ENCODE results near the gene ITPK1. TPM values are rescaled to one million over a fixed set of nuclear protein-coding genes. Genes with fewer than 3 reads are reported as not detected.

The ITPK1 gene
- polyA plus RNA-seq, 1 of the 3 experiments (the other 2 are of a cell fraction): 23.2 TPM

GRCh38 chr14:93011650-93012325 lies 103.9 kb downstream of the ITPK1 start:
- no peak overlapping the region for H3K9ac ChIP-seq
- ChIA-PET CTCF (interaction anchor here (0.9 to 2.6 kb wide), 13 partner anchors 9 to 166 kb away, joined by 3 to 14 read pairs (median 6); no protein-coding TSS in a partner anchor), POLR2A (interaction anchor here (0.7 to 2.2 kb wide), 8 partner anchors 12 to 126 kb away, joined by 3 to 7 read pairs (median 4); no protein-coding TSS in a partner anchor)
- WGBS (ENCODE audit: low lambda C conversion rate): 96% methylated on average over 20 of the region's 22 CpGs
- no peak overlapping the region for H3K4me3 ChIP-seq (ENCODE audit: low read depth in 2 of 2, low read length in 1 of 2)
- no peaks in the 10 kb centered on the region for H3K27me3 ChIP-seq (ENCODE audit: insufficient read depth)
- H3K27ac ChIP-seq (ENCODE audit: low read depth in 2 of 2, low read length in 1 of 2): peak overlapping the region in 1 of 2 experiments; percentile 98; a peak in 2 of 4 replicates
- TF ChIP-seq RFX5 (IDR thresholded peaks at IDR 0.05; ENCODE audit: low read length) (no peak), USF2 (IDR thresholded peaks at IDR 0.05; ENCODE audit: borderline replicate concordance, low read depth, low read length) (no peak), SMC3 (IDR thresholded peaks at IDR 0.05; ENCODE audit: low read depth, low read length) (no peak), RAD21 (IDR thresholded peaks at IDR 0.05; ENCODE audit: low read length) (0 out of 2 replicates have a peak, but pooled peaks have one; percentile 10), GATA2 (CRISPR knock-in tag; IDR thresholded peaks at IDR 0.05) (peak; percentile 68)
- H3K9me2 ChIP-seq: no peaks in the 10 kb centered on the region
- no peaks in the 10 kb centered on the region for H3K79me2 ChIP-seq (ENCODE audit: insufficient read depth)
- H3F3A ChIP-seq (replicated peaks; ENCODE audit: insufficient read depth): no peaks in the 10 kb centered on the region
- H3K9me3 ChIP-seq: no peaks in the 10 kb centered on the region
- no peaks in the 10 kb centered on the region for H3K36me3 ChIP-seq (replicated peaks in 1 of 2; ENCODE audit: control insufficient read depth in 1 of 2, insufficient read depth in 2 of 2, low read length in 1 of 2)
- peaks cover 18 to 95% of the 10 kb centered on the region in 2 experiments for H3K4me1 ChIP-seq (ENCODE audit: control insufficient read depth in 1 of 2, insufficient read depth in 2 of 2, low read depth in 1 of 2, low read length in 1 of 2)
- 0 out of 2 replicates have a peak, but pooled peaks cover 2% of the 10 kb centered on the region for H4K20me1 ChIP-seq (ENCODE audit: insufficient read depth)
- H3K4me2 ChIP-seq: no peak overlapping the region
- no peak for DNase-seq
- H2AFZ ChIP-seq (ENCODE audit: low read depth): no peak overlapping the region

- Histone ChIP-seq H2AFZ (ENCODE audit: low read depth) (no peak overlapping the region), H3K9ac (no peak overlapping the region), H3K9me2 (no peaks in the 10 kb centered on the region), H4K20me1 (ENCODE audit: insufficient read depth) (0 out of 2 replicates have a peak, but pooled peaks cover 3% of the 10 kb centered on the region), H3K27ac (ENCODE audit: low read depth in 2 of 2, low read length in 1 of 2) (peak overlapping the region in 1 of 2 experiments; percentile 98; a peak in 2 of 4 replicates), H3K79me2 (ENCODE audit: insufficient read depth) (no peaks in the 10 kb centered on the region), H3F3A (replicated peaks; ENCODE audit: insufficient read depth) (no peaks in the 10 kb centered on the region), H3K4me1 (ENCODE audit: control insufficient read depth in 1 of 2, insufficient read depth in 2 of 2, low read depth in 1 of 2, low read length in 1 of 2) (peaks cover 19 to 97% of the 10 kb centered on the region in 2 experiments), H3K9me3 (no peaks in the 10 kb centered on the region), H3K4me3 (ENCODE audit: low read depth in 2 of 2, low read length in 1 of 2) (no peak overlapping the region), H3K36me3 (replicated peaks in 1 of 2; ENCODE audit: control insufficient read depth in 1 of 2, insufficient read depth in 2 of 2, low read length in 1 of 2) (no peaks in the 10 kb centered on the region), H3K27me3 (ENCODE audit: insufficient read depth) (no peaks in the 10 kb centered on the region), H3K4me2 (no peak overlapping the region)
- TF ChIP-seq PBX3 (IDR thresholded peaks at IDR 0.05): no peak
- TF ChIP-seq IRF3 (IDR thresholded peaks at IDR 0.05; ENCODE audit: low read depth, low read length): no peak
- TF ChIP-seq TAF1 (IDR thresholded peaks at IDR 0.05; ENCODE audit: borderline replicate concordance, low read depth, low read length): no peak
- no peak for TF ChIP-seq RCOR1 (IDR thresholded peaks at IDR 0.05; ENCODE audit: low read length)
- no peak for TF ChIP-seq USF1 (IDR thresholded peaks at IDR 0.05; ENCODE audit: borderline replicate concordance, low read depth)
- no peak for TF ChIP-seq USF2 (IDR thresholded peaks at IDR 0.05; ENCODE audit: borderline replicate concordance, low read depth, low read length)
- no peak for TF ChIP-seq CTCF (IDR thresholded peaks at IDR 0.05)
- TF ChIP-seq SMC3 (IDR thresholded peaks at IDR 0.05; ENCODE audit: low read depth, low read length): no peak
- no peak for TF ChIP-seq RXRA (IDR thresholded peaks at IDR 0.05; ENCODE audit: borderline replicate concordance, low read depth)
- TF ChIP-seq JUND (IDR thresholded peaks at IDR 0.05): no peak
- TF ChIP-seq FOXJ3 (CRISPR knock-in tag; IDR thresholded peaks at IDR 0.05): no peak
- TF ChIP-seq YY1 (IDR thresholded peaks at IDR 0.05; ENCODE audit: low read depth): no peak
- no peak for TF ChIP-seq GABPA (IDR thresholded peaks at IDR 0.05; ENCODE audit: low read depth)
- CTCF ChIA-PET: interaction anchor here (0.9 to 2.6 kb wide), 11 partner anchors 10 to 167 kb away, joined by 3 to 12 read pairs (median 6); no protein-coding TSS in a partner anchor
- POLR2A ChIA-PET: interaction anchor here (0.7 to 8.4 kb wide), 9 partner anchors 12 to 125 kb away, joined by 3 to 39 read pairs (median 4); no protein-coding TSS in a partner anchor
- no peak for DNase-seq
- 96% methylated on average over 3 of the region's 10 CpGs for WGBS (ENCODE audit: low lambda C conversion rate)
Measured at GRCh38 chr14:93011141-93011529, 104.6 kb downstream of the ITPK1 start.

All from SK-N-SH (cell line).